Hepatocyte (in vitro differentiated cells): ENCODE data around the gene OTOP2.

Source experiments
- EZH2 ChIP-seq: fragments of 200-600 bp; sonication (generic); IDR thresholded peaks from 2 replicates; pipeline ENCODE4 v1.6.1; 2016; ENCODE audit warnings: antibody characterized with exemption, mild to moderate bottlenecking, borderline replicate concordance
- TF ChIP-seq, protein P1 (sequence below): fragments of 200-600 bp; sonication (generic); IDR thresholded peaks from 2 replicates; pipeline ENCODE4 v1.5.1; 2016; ENCODE audit warnings: antibody characterized with exemption, mild to moderate bottlenecking; ENCODE audit not compliant: poor library complexity

DNA sequence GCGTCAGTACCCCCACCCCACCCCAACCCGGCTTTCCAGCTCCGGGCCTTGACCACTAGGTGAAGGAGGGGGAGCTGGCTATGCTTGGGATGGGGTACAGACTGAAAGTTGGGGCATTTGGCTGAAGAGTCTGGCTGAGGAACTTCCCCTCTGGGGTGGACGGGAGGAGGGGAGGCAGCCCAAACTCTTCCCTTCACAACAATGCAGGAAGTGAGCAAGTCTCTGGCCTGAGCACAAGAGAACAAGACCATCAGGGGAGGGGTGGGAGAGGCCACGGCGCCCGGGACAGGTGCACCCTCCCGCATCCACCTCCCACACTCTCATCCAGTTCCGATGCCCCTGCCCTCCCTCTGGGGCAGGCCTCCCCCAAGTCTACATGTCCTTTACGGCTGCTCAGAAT is 6.6 kb upstream of the OTOP2 start:
- TF ChIP-seq, protein P1, sequence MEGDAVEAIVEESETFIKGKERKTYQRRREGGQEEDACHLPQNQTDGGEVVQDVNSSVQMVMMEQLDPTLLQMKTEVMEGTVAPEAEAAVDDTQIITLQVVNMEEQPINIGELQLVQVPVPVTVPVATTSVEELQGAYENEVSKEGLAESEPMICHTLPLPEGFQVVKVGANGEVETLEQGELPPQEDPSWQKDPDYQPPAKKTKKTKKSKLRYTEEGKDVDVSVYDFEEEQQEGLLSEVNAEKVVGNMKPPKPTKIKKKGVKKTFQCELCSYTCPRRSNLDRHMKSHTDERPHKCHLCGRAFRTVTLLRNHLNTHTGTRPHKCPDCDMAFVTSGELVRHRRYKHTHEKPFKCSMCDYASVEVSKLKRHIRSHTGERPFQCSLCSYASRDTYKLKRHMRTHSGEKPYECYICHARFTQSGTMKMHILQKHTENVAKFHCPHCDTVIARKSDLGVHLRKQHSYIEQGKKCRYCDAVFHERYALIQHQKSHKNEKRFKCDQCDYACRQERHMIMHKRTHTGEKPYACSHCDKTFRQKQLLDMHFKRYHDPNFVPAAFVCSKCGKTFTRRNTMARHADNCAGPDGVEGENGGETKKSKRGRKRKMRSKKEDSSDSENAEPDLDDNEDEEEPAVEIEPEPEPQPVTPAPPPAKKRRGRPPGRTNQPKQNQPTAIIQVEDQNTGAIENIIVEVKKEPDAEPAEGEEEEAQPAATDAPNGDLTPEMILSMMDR = no peak
- no peak for TF ChIP-seq EZH2
